IMR-90 (cell line): Measurements from ENCODE around the gene ZNF662. TPM values are rescaled to one million over a fixed set of nuclear protein-coding genes. Genes with fewer than 3 reads are reported as not detected.

ENCODE experiments used
- ATAC-seq: fragments of 200-7000 bp; cut with Tn5 transposase; 2 replicates; pipeline ENCODE4 v1.9.1; 2020; ENCODE audit warnings: low read depth, mild to moderate bottlenecking, moderate library complexity
- BruUV-seq: library from RNA; stranded (reverse); fragments of 400-500 nt; replicated peaks from 2 replicates; lab custom pipeline; 2021; lab: Mats Ljungman, UMichigan
- CTCF ChIA-PET: fragments of 300-600 bp; formaldehyde crosslinking; extraction: SDS; loops from one replicate; lab custom pipeline; 2021; ENCODE audit warnings: antibody characterized with exemption; lab: Yijun Ruan, JAX
- POLR2A ChIA-PET: fragments of 300-600 bp; sonication (Branson Sonifier 250); formaldehyde crosslinking; loops from one replicate; lab custom pipeline; 2022; ENCODE audit warnings: antibody characterized with exemption; ENCODE audit not compliant: unreplicated experiment; lab: Charles Lee
- DNase-seq: peaks from one replicate; pipeline ENCODE4 v3.0.0; 2013
- H2AFZ ChIP-seq: replicated peaks from 2 replicates; pipeline ENCODE3; 2013; ENCODE audit warnings: low read length, mild to moderate bottlenecking; ENCODE audit not compliant: poor library complexity
- H2AK5ac ChIP-seq: 2 replicates; pipeline ENCODE4 v1.6.1; 2013; ENCODE audit warnings: low read depth, low read length, inconsistent platforms
- H2AK9ac ChIP-seq: replicated peaks from 2 replicates; pipeline ENCODE3; 2013; ENCODE audit warnings: mild to moderate bottlenecking, low read depth, low read length, moderate library complexity; ENCODE audit not compliant: poor library complexity
- H2BK120ac ChIP-seq: 2 replicates; pipeline ENCODE4 v1.6.1; 2013; ENCODE audit warnings: low read depth, low read length, inconsistent platforms
- H2BK15ac ChIP-seq: 3 replicates; pipeline ENCODE4 v1.6.1; 2013; ENCODE audit warnings: low read depth, low read length, inconsistent platforms
- H2BK20ac ChIP-seq: 2 replicates; pipeline ENCODE4 v1.6.1; 2013; ENCODE audit warnings: low read depth, mild to moderate bottlenecking, inconsistent platforms, low read length, moderate library complexity
- H2BK5ac ChIP-seq: 2 replicates; pipeline ENCODE4 v1.6.1; 2013; ENCODE audit warnings: mild to moderate bottlenecking, low read depth, low read length, inconsistent platforms; ENCODE audit not compliant: poor library complexity, severe bottlenecking
- H3K14ac ChIP-seq: replicated peaks from 2 replicates; pipeline ENCODE4 v1.6.1; 2013; ENCODE audit warnings: low read depth, low read length, inconsistent platforms
- H3K18ac ChIP-seq: 2 replicates; pipeline ENCODE4 v1.6.1; 2013; ENCODE audit warnings: low read depth, low read length, control low read depth
- H3K23ac ChIP-seq: 2 replicates; pipeline ENCODE4 v1.6.1; 2013; ENCODE audit warnings: low read depth, low read length, inconsistent platforms
- H3K27ac ChIP-seq: 2 replicates; pipeline ENCODE4 v1.5.1; 2013; ENCODE audit warnings: mild to moderate bottlenecking, control low read depth, low read length; ENCODE audit not compliant: insufficient read depth
- H3K27me3 ChIP-seq: 2 replicates; pipeline ENCODE4 v1.6.1; 2013; ENCODE audit warnings: low read length; ENCODE audit not compliant: control insufficient read depth, insufficient read depth
- H3K36me3 ChIP-seq: 2 replicates; pipeline ENCODE4 v1.6.1; 2013; ENCODE audit warnings: low read length, mixed read lengths; ENCODE audit not compliant: control insufficient read depth, insufficient read depth
- H3K4ac ChIP-seq: 2 replicates; pipeline ENCODE4 v1.6.1; 2013; ENCODE audit warnings: low read depth, low read length, inconsistent platforms
- H3K4me1 ChIP-seq: 2 replicates; pipeline ENCODE4 v1.6.1; 2013; ENCODE audit warnings: low read length, mixed read lengths; ENCODE audit not compliant: control insufficient read depth, insufficient read depth
- H3K4me2 ChIP-seq: 2 replicates; pipeline ENCODE4 v1.6.1; 2013; ENCODE audit warnings: low read depth, mild to moderate bottlenecking, control low read depth, low read length, moderate library complexity
- H3K4me3 ChIP-seq: 2 replicates; pipeline ENCODE4 v1.5.1; 2013; ENCODE audit warnings: low read depth, mild to moderate bottlenecking, control low read depth, low read length, moderate library complexity; ENCODE audit not compliant: insufficient read depth
- H3K56ac ChIP-seq: 2 replicates; pipeline ENCODE4 v1.6.1; 2013; ENCODE audit warnings: low read length, inconsistent platforms; ENCODE audit not compliant: insufficient read depth; ENCODE audit errors: extremely low read depth
- H3K79me1 ChIP-seq, 2 experiments: 2 replicates each; pipeline ENCODE4 v1.6.1; 2013; ENCODE audit warnings: low read length in 2 of 2, inconsistent platforms in 1 of 2, low read depth in 1 of 2
- H3K9ac ChIP-seq: 2 replicates; pipeline ENCODE4 v1.6.1; 2013; ENCODE audit warnings: low read depth, low read length, control low read depth
- H3K9me1 ChIP-seq: 2 replicates; pipeline ENCODE4 v1.6.1; 2013; ENCODE audit warnings: low read length, inconsistent platforms; ENCODE audit not compliant: insufficient read depth
- H3K9me3 ChIP-seq: 2 replicates; pipeline ENCODE4 v1.6.1; 2013; ENCODE audit warnings: low read length; ENCODE audit not compliant: control insufficient read depth, insufficient read depth
- H4K20me1 ChIP-seq: 2 replicates; pipeline ENCODE4 v1.6.1; 2013; ENCODE audit warnings: low read length, inconsistent platforms; ENCODE audit not compliant: insufficient read depth
- H4K5ac ChIP-seq: 2 replicates; pipeline ENCODE4 v1.6.1; 2013; ENCODE audit warnings: mild to moderate bottlenecking, low read depth, low read length, control low read depth
- H4K8ac ChIP-seq, 2 experiments: 2 replicates each; pipeline ENCODE4 v1.6.1; 2013; ENCODE audit warnings: low read depth in 2 of 2, low read length in 2 of 2, control low read depth in 1 of 2, inconsistent platforms in 1 of 2
- H4K91ac ChIP-seq: 2 replicates; pipeline ENCODE4 v1.6.1; 2013; ENCODE audit warnings: low read depth, low read length, inconsistent platforms; ENCODE audit not compliant: insufficient read depth
- CHD1 ChIP-seq: IDR thresholded peaks from 2 replicates; pipeline ENCODE4 v1.6.1; 2012; ENCODE audit warnings: low read depth, low read length, improper control_type of control experiment
- MAFK ChIP-seq: IDR thresholded peaks from 2 replicates; pipeline ENCODE4 v1.6.1; 2012; ENCODE audit warnings: low read depth, low read length, improper control_type of control experiment
- MXI1 ChIP-seq: IDR thresholded peaks from 2 replicates; pipeline ENCODE4 v1.6.1; 2012; ENCODE audit warnings: low read depth, mild to moderate bottlenecking, low read length, moderate library complexity, borderline replicate concordance
- NFE2L2 ChIP-seq: fragments of 150-350 bp; IDR thresholded peaks from 2 replicates; pipeline ENCODE4 v1.6.1; 2016; ENCODE audit warnings: low read depth, mild to moderate bottlenecking, low read length
- POLR2A ChIP-seq: IDR thresholded peaks from 2 replicates; pipeline ENCODE4 v1.6.1; 2012; ENCODE audit warnings: mild to moderate bottlenecking, low read depth, low read length
- WGBS, 2 experiments: methylation state at CpG; one replicate each; pipeline versions ENCODE4 v1.1.5 to v1.1.7; 2013; ENCODE audit warnings: missing lambda C conversion rate in 2 of 2; ENCODE audit not compliant: insufficient read length in 1 of 2; ENCODE audit errors: extremely low coverage in 2 of 2; 5-methylcytosine and 5-hydroxymethylcytosine counted together
- dilution Hi-C: fragments of 300-500 bp; cut with HindIII; formaldehyde crosslinking; loops from one replicate; pipeline ENCODE4 v1.14.3; 2018; ENCODE audit warnings: low sequenced_read_pairs; ENCODE audit not compliant: unreplicated experiment
- in situ Hi-C: fragments of 300-500 bp; cut with MboI; formaldehyde crosslinking; loops from 3 replicates; pipeline ENCODE4 v1.14.3; 2019; ENCODE audit warnings: low sequenced_read_pairs, inconsistent platforms, mixed read lengths
- intact Hi-C: fragments of 100-400 bp; cut with micrococcal nuclease; formaldehyde crosslinking; loops from 2 replicates; pipeline ENCODE4 v1.10.0; 2022
- polyA plus RNA-seq, 3 experiments: library from polyadenylated mRNA; depleted of rRNA; stranded (reverse); fragments of >200 nt; gene quantifications; 2 replicates each; pipeline ENCODE4 v1.2.3, GENCODE V29; 2012; ENCODE audit warnings: low replicate concordance in 1 of 3
- total RNA-seq: library from RNA; depleted of rRNA; stranded (reverse); fragments of >200 nt; gene quantifications from 2 replicates; pipeline ENCODE4 v1.2.3, GENCODE V29; 2012
- TF ChIP-seq, protein P1 (sequence below): fragments of 150-350 bp; IDR thresholded peaks from 2 replicates; pipeline ENCODE4 v1.6.1; 2016; ENCODE audit warnings: low read depth, mild to moderate bottlenecking, low read length, moderate library complexity, borderline replicate concordance

The ZNF662 gene
- total and polyA plus RNA-seq, 2 of the 4 experiments (the other 2 are of a cell fraction): 0.29 to 0.54 TPM

GRCh38 chr3:42946050-42946449 is 40.1 kb downstream of the ZNF662 start:
- Histone ChIP-seq H3K18ac (no peak overlapping the region), H3K36me3 (no peaks in the 10 kb centered on the region), H3K4ac (no peak overlapping the region), H3K27me3 (no peaks in the 10 kb centered on the region; the same call in 1 of the 2 replicates), H3K79me1 (no peaks in the 10 kb centered on the region), H3K9me1 (no peaks in the 10 kb centered on the region), H2AFZ (no peak overlapping the region), H3K4me2 (no peak overlapping the region), H2BK15ac (no peak overlapping the region), H2BK20ac (no peak overlapping the region), H3K23ac (no peak overlapping the region), H4K91ac (no peak overlapping the region), H2BK5ac (no peak overlapping the region), H4K5ac (no peak overlapping the region), H2BK120ac (no peak overlapping the region), H3K4me1 (no peaks in the 10 kb centered on the region), H3K9me3 (no peaks in the 10 kb centered on the region), H2AK5ac (no peak overlapping the region), H4K8ac (no peak overlapping the region), H3K14ac (no peak overlapping the region), H3K56ac (no peak overlapping the region), H2AK9ac (no peak overlapping the region), H3K9ac (no peak overlapping the region), H4K20me1 (no peaks in the 10 kb centered on the region), H3K27ac (no peak overlapping the region), H3K4me3 (no peak overlapping the region)
- ATAC-seq: no peak
- POLR2A ChIA-PET: no interaction called here
- in situ Hi-C loops: no loop called here
- BruUV-seq: no TSS peak
- CTCF ChIA-PET: no interaction called here
- intact Hi-C loops: no loop called here
- WGBS, 2 experiments: no CpG with 5 or more reads among the region's 5 CpGs
- TF ChIP-seq CHD1 (no peak), NFE2L2 (no peak), POLR2A (no peak), MXI1 (no peak), MAFK (no peak)
- TF ChIP-seq, protein P1, sequence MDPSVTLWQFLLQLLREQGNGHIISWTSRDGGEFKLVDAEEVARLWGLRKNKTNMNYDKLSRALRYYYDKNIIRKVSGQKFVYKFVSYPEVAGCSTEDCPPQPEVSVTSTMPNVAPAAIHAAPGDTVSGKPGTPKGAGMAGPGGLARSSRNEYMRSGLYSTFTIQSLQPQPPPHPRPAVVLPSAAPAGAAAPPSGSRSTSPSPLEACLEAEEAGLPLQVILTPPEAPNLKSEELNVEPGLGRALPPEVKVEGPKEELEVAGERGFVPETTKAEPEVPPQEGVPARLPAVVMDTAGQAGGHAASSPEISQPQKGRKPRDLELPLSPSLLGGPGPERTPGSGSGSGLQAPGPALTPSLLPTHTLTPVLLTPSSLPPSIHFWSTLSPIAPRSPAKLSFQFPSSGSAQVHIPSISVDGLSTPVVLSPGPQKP: no peak
- DNase-seq: no peak
- dilution Hi-C loops: no loop called here
